ENCODE measurements around the gene OSCAR.

OSCAR gene

GRCh38 chr19:54133957-54134590 is 33.5 kb upstream of the OSCAR start:
- TF ChIP-seq CTCF (IDR thresholded peaks at IDR 0.05; ENCODE audit: borderline replicate concordance, control extremely low read depth, extremely low read depth, insufficient read depth, missing control alignments): no peak
- in situ Hi-C loops (cut with MboI; ENCODE audit: low sequenced_read_pairs, unreplicated experiment): no loop called here
- no peak for DNase-seq (ENCODE audit: low spot score)

GRCh38 chr19:54133312-54133956 is 32.8 kb upstream of the OSCAR start:
- no peak for DNase-seq (ENCODE audit: low spot score)
- no peak for TF ChIP-seq CTCF (IDR thresholded peaks at IDR 0.05; ENCODE audit: borderline replicate concordance, control extremely low read depth, extremely low read depth, insufficient read depth, missing control alignments)
- in situ Hi-C loops (cut with MboI; ENCODE audit: low sequenced_read_pairs, unreplicated experiment): no loop called here

GRCh38 chr19:54129617-54129996 is 29.0 kb upstream of the OSCAR start:
- in situ Hi-C loops (cut with MboI; ENCODE audit: low sequenced_read_pairs, unreplicated experiment): no loop called here
- no peak for TF ChIP-seq CTCF (IDR thresholded peaks at IDR 0.05; ENCODE audit: borderline replicate concordance, control extremely low read depth, extremely low read depth, insufficient read depth, missing control alignments)
- DNase-seq (ENCODE audit: low spot score): no peak

- no peak for DNase-seq (ENCODE audit: low spot score)
- in situ Hi-C loops (cut with MboI; ENCODE audit: low sequenced_read_pairs, unreplicated experiment): no loop called here
- TF ChIP-seq CTCF (IDR thresholded peaks at IDR 0.05; ENCODE audit: borderline replicate concordance, control extremely low read depth, extremely low read depth, insufficient read depth, missing control alignments): no peak
Measured at GRCh38 chr19:54128796-54129616, 28.4 kb upstream of the OSCAR start.

- DNase-seq (ENCODE audit: low spot score): no peak
- in situ Hi-C loops (cut with MboI; ENCODE audit: low sequenced_read_pairs, unreplicated experiment): no loop called here
- no peak for TF ChIP-seq CTCF (IDR thresholded peaks at IDR 0.05; ENCODE audit: borderline replicate concordance, control extremely low read depth, extremely low read depth, insufficient read depth, missing control alignments)
Measured at GRCh38 chr19:54128441-54128725, 27.8 kb upstream of the OSCAR start.

- DNase-seq (ENCODE audit: low spot score): no peak
- in situ Hi-C loops (cut with MboI; ENCODE audit: low sequenced_read_pairs, unreplicated experiment): no loop called here
- TF ChIP-seq CTCF (IDR thresholded peaks at IDR 0.05; ENCODE audit: borderline replicate concordance, control extremely low read depth, extremely low read depth, insufficient read depth, missing control alignments): no peak
Measured at GRCh38 chr19:54127688-54128440, 27.3 kb upstream of the OSCAR start.
